GM10847 (cell line): ENCODE data around the gene PRKX.

Source experiments
- POLR2A ChIP-seq: IDR thresholded peaks from 2 replicates; pipeline ENCODE4 v1.6.1; 2011; ENCODE audit not compliant: insufficient read length; ENCODE audit errors: extremely low read depth

Gene PRKX

DNA sequence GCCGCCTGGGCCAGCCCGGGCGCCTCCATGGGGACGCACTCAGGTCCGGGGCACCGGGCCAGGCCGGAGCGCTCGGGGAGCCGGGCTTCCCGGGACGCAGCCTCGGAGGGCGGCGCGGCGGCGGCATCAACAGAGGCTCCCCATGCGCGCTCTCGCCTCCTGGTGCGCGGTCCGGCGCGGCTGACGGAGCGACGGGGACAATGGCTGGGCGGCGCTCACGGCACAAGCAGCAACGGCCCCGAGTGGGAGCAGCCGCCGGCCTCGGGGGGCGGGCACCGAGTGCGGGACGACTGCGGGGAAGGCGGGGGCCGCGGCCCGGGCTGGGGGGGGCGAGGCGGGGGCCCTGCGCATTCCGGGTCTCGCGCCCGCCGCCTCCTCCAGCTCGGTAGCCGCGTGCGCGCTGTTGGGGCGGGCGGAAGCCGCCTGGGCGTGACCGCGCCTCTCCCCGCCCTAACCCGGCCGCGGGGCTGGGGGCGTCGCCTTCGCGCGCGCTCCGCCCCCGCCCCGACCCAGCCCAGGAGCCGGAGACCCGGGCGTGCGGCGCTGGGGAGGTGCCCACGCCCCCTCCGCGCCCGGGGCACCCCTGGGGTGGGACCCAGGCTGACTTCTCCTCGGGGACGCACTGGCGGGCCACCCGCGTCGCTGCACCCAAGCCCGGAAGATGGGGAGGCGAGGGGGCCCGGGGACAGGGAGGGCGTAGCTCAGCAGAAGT is at the start of gene PRKX:
Gene PRKX, minus strand, starts transcription at position 425 of the 712 bp plus-strand sequence. Its CDS starts 396 bp downstream, at position 29.
- peak; percentile 42 for TF ChIP-seq POLR2A

DNA sequence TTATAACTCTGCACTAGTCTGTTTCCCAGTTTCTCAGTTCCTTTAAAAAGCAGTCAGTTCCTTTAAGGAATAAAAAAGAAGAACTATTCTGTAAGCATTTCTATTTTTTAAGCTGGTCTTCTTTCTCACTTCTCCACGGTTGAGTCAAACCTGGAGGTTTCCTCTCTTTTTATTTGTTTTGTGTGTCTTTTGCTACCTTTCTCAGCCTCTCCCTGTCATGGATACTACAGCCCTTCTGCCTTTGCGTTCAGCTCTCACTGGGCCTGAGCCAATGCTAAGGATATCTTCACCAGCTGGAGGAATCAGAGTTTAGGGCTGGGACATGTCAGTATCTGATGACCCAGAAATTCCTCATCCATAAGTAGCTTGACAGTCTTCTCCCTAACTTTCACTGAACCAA is 49.7 kb upstream of the PRKX start:
- TF ChIP-seq POLR2A, result no peak

DNA sequence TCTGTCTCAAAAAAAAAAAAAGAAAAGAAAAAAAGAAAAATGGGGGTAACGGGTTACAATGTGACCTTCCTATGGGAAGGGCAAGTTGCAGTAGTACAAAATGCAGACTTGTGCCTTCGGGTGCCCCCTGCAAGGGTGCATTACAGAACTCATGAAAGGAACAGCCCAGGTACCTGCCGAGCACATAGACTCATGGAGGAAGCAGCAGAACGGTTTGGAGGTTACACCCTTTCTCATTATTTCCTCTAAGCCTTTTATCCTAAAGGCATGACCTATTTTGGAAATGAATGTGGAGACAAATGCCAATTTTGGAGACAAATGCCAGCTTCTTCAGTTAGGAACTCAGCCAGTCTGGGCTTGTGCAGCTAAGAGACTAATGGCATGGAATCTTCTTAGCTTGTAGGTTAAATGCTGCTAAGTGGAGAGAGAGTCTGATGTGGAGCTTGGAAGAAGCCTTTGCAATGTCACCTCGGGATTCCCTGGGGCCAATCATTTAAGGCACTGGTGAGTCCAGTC is 44.1 kb upstream of the PRKX start:
- TF ChIP-seq POLR2A, result no peak

DNA sequence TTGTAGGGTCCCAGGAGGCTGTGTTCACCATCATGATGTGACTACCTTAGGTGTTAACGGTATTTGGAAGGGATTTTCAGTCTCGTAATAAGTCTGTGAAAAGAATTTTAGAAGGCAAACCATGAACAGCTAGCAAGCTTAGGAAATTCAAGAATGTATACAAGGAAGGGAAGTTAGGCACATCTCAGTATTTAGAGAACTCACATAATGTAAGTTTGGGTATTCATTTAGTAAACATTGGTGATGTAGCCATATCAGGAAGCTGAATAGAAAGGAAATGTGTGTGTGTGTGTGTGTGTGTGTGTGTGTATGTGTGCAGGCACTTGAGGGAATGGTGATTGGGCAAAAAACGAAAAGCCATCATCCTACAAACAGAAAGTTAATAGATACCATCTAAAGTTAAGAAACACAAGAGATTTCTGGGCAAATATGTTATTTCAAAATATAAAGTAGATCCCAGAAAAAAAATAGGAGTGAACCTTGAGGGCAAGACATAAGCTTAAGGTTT is 34.7 kb upstream of the PRKX start:
- no peak for TF ChIP-seq POLR2A

DNA sequence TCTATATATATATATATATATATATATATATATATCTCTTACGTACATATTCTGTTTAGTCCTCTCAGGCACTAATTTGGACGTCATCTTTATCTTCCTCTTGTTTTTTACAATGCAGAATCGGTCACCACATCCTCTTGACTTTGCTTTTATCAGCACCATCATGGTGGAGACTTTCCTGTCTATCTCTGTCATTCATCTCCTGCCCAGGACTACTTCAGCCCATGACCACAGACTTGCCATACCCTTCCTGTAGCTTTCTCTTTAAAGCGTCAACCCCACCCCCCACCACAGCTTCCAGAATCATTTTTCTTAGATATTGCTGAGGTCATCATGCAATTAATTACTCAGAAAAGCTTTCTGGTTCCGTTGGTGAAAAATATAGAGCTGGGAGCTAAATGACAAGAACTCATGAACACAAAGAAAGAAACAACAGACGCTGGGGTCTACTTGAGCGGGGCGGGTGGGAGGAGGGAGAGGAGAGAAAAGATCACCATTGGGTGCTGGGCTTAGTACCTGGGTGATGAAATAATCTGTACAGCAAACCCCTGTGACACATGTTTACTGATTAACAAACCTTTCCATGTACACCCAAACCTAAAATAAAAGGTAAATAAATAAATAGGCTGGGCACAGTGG is 30.5 kb upstream of the PRKX start:
- no peak for TF ChIP-seq POLR2A

DNA sequence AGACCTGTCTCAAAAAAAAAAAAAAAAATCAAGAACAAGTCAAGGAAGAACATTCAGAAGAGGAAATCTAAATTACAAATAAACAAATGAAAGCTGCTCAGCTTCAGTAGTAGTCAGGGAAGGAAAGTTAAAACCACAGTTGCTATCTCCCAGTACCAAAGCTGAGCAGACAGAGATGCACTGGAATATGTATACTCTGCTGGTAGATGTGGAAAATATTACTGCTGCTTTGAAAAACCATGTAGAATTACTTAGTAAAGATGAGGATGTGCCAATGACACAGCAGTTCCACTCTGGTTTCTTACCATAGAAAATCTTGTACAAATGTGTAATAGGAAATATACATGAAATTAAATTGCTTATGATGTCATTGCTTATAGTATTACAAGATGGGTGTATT is 25.1 kb upstream of the PRKX start:
- TF ChIP-seq POLR2A, result no peak

DNA sequence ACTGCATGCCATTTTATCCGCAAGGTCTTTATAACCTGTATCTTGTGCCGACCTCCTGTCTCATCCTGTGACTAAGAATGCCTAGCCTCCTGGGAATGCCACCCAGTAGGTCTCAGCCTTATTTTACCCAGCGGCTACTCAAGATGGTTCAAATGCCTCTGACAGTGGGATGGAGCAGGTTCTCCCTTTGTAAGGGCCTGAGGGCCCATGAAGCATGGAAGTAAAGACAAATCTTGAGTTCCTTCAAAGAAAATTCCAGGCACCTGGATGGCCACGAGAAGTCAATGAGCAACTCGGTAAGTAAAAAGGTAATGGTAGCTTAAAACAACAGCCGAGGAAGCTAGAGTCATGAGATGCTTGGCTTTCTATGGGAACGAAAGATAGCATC is 19.6 kb upstream of the PRKX start:
- no peak for TF ChIP-seq POLR2A

DNA sequence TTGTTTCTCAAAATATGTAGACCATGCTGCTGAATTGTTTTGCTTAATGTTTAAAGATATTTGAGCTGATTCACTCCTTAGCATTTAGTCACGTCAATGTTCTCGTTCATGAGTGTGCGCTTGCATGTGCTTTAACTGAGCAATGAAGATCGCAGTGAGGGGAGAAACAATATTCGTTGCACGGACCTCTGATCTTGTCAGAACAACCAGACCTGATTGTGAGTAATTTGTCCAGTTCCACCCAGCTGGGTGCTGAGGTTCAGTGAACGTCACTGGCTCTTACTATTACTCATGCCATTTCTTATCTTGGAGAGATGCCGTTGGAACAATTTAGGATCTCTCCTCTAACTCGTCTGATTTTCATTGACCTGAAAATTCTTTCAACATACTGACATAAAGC is 15.0 kb upstream of the PRKX start:
- no peak for TF ChIP-seq POLR2A

DNA sequence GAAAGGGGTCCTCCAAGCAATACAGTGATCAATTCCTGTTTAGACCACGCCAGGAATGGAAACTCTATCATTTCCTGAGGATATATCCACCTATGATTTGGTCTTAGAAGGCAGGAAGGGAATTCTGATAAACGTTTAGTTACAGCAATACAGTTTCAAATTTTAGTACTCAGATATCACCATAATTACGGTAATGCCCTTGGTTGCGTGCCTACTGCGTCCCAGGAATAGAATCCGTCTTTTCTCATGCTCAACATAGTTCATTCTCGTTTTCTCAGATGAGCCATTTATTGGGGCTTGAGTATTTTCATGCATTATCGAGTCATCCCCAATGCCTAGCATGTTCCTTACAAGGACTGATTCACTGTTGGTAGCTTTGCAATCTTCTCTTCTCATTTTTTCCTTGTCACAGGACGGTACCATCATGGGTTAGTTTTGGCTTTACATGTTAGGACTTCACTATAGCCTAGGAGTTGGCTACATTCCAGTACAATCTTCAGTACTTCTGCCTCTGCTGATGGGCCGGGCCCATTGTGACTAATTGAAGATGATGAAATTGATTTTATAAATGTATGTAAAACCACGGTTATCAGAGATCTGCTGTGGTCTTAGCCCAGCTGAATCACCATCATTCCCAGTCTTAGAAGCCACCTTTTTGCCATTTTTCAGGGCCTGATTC is 4.4 kb upstream of the PRKX start:
- no peak for TF ChIP-seq POLR2A

DNA sequence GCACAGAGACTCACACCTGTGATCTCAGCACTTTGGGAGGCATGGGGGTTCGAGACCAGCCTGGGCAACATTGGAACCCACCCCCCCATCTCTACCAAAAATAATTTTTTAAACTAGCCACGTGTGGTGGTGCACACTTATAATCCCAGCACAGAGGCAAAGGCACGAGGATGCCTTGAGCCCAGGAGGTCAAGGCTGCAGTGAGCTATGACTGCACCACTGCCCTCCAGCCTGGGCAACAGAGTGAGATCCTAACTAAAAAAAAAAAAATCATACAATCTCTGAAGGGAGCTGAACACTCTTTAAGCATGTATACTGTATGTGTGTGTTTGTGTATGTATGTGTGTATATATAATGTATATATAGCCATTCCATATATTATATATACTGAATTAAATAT is 2.5 kb upstream of the PRKX start:
- TF ChIP-seq POLR2A, result no peak

DNA sequence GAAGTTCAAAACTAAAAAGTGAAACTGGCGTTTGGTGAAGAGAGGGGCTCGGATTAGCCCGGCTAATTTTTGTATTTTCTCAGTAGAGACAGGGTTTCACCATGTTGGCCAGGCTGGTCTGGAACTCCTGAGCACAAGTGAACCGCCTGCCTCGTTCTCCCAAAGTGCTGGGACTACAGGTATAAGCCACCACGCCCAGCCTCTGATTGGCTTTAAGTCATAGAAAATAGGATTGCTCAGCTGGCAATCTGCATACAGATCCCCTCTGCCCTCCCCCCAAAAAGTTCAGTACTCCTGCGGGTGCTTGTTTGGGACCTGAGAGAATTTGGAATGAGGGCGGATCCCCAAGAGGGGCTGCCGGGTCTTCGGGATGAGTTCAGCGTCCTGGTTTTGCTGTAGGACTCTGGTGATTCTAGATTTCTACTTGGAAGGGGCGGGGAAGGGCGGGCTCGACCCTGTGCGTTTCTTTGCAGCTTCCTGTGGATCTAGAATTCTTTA is 537 bp upstream of the PRKX start:
- no peak for TF ChIP-seq POLR2A

DNA sequence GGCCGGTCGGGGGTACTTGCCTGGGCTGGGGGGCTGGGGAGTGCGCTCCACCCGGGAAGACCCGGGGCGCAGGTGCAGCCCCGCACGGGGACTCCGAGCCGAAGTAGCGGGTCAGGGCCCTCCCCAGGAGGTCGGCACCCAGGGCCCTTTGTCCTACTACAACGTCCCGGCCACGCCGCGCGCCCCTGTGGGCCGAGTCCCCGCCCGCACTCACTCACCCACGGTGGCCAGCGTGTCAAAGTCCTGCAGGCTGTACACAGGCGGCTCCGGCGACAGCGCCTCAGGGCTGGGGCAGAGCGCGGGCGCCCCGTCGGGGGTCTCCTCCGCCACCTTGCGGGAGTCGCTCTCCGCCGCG is 602 bp downstream of the PRKX start:
- TF ChIP-seq POLR2A, result peak; percentile 6

DNA sequence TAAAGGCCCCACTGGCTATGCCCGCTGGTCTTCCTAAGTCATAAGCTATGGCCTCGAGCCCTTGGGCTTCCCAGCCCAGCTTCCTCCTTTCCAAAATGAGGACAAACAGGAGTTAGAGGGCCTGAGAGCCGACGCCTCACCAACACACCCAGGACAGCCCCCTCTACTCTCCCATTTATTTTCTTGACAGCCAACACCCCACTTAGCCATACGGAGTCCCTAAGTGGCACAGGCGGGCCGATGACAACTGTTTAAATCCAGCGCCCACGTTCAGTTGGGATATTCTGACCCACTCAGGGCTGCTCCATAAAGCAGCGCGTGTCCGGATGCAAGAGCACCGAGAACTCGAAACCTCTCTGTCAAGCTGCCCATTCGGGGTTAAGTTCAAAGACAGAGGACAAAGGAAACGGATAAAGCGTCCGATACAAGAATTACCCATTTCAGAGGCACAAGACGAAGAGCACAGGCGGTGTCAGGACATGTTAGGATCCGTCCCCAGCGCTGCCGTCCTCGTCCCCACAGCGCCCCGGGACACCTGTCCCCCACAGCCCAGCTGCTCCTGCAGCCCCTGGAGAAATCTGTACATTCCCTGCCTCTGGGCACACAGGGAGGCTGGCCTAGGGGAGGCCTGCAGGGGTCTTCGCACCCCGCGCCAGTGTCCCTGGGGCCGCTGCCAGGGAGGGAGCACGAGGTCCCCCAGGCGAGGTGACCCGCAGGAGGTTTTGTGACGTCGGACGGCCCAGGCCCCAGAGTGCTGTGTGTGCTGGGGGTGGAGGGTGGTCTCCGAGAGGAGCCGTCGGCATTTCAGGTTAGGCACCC is 1.2 kb downstream of the PRKX start:
- no peak for TF ChIP-seq POLR2A

DNA sequence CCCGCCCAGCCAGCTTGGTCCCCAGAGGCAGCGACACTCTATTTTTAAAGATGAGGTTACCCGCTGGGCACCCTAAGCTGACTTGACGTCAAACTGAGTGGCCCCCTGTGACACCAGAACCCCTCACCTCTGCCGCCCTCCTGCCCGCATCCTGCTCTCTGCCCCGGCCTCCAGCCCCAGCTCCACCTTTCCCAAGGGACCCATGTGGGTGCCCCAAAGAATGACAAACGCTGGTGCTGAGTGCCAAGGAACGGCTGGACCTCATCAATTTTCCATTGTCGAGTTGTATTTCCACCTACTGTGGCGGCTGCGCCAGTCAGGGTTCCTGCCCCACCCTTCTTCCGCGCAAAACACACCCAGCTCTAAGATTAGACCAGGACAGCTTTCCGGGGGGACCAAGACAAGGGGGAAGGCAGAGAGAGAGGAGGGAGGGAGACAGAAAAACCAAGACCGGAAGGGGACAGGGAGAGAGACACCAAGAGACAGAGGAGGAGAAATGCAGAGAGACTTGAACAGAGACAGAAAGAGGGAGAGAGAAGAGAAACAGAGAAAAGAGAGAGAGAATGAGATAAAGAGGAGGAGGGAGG is 2.0 kb downstream of the PRKX start:
- no peak for TF ChIP-seq POLR2A

DNA sequence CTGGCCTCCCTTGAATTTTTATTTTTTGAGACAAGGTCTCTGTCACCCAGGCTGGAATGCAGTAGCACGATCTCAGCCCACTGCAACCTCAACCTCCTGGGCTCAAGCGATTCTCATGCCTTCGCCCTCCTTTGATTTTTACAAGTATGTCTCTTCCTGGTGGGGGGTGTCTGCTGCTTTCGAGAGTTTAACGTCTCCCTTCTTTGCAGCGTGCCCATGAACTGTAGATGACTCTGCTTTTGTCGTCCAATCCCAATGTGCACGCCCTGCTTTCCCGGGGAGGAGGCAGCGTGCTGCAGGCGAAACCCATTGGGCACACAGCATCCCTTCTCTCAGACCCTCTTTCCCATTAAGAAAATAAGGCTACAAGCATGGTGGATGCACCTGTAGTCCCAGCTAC is 7.0 kb downstream of the PRKX start:
- TF ChIP-seq POLR2A, result no peak
